Central memory CD8-positive, alpha-beta T cell (primary cell): Measurements from ENCODE around the gene TSBP1.
A peak's percentile ranks its signal among the peaks of the same experiment; 100 is the strongest.

Experiments used
- ATAC-seq: fragments of 150-1000 bp; cut with Tn5 transposase; replicated peaks from 2 replicates; pipeline ENCODE4 v1.10.0; 2022; ENCODE audit warnings: mild to moderate bottlenecking, moderate FRiP score, moderate number of reproducible peaks; ENCODE audit not compliant: poor library complexity, severe bottlenecking; ENCODE audit errors: extremely low read depth
- DNase-seq, 2 donors: peaks; one replicate each; pipeline ENCODE4 v3.0.0; 2021; ENCODE audit warnings: low spot score in 2 of 2
- H3K27ac Mint-ChIP-seq: one replicate; pipeline ENCODE4 v1.8.0; 2022; ENCODE audit warnings: low read depth, mild to moderate bottlenecking, moderate library complexity, mixed read lengths
- H3K27me3 Mint-ChIP-seq: one replicate; pipeline ENCODE4 v1.8.0; 2022; ENCODE audit warnings: mixed read lengths
- H3K36me3 Mint-ChIP-seq: one replicate; pipeline ENCODE4 v1.8.0; 2022; ENCODE audit warnings: mild to moderate bottlenecking, moderate library complexity, mixed read lengths; ENCODE audit not compliant: insufficient read depth
- H3K4me1 Mint-ChIP-seq: one replicate; pipeline ENCODE4 v1.8.0; 2022; ENCODE audit warnings: mixed read lengths
- H3K4me3 Mint-ChIP-seq: one replicate; pipeline ENCODE4 v1.8.0; 2022; ENCODE audit warnings: mild to moderate bottlenecking, moderate library complexity, mixed read lengths
- H3K9me3 Mint-ChIP-seq: one replicate; pipeline ENCODE4 v1.8.0; 2022; ENCODE audit warnings: mixed read lengths

TSBP1 gene

DNA sequence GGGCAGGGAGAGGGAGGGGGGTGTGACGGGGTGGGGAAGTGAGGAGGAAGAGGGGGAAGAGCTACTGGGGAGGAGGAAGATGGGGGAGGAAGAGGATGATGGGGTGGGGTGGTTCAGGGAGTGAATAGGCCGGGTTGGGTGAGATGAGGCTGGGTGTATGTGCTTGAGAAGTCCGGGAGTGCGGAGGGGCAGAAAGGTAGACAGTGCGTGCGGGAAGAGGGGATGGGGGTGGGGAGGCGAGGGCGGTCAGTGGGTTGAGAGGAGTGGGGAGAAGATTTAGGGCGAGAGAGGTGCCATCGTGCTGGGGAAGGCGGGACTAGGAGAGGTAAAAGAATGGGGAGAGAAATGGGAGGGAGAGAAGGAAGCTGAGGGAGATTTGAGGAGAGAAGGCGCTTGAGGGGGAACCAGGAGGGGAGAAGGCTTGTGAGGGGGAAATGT lies 116.9 kb downstream of the TSBP1 start:
- DNase-seq, result no peak
- Mint-ChIP-seq H3K27ac (no peak overlapping the region), H3K4me1 (peaks cover 14% of the 10 kb centered on the region), H3K4me3 (peak overlapping the region; percentile 48), H3K9me3 (no peaks in the 10 kb centered on the region), H3K27me3 (peaks cover 11% of the 10 kb centered on the region), H3K36me3 (no peaks in the 10 kb centered on the region)
- no peak for ATAC-seq

- Mint-ChIP-seq H3K9me3 (no peaks in the 10 kb centered on the region), H3K4me3 (no peak overlapping the region), H3K27ac (no peak overlapping the region), H3K27me3 (no peaks in the 10 kb centered on the region), H3K4me1 (peaks cover 14% of the 10 kb centered on the region), H3K36me3 (peaks cover 2% of the 10 kb centered on the region)
- DNase-seq, result no peak
- ATAC-seq, result no peak
These were observed 119.2 kb downstream of the TSBP1 start for GRCh38 chr6:32252331-32253009.

DNA sequence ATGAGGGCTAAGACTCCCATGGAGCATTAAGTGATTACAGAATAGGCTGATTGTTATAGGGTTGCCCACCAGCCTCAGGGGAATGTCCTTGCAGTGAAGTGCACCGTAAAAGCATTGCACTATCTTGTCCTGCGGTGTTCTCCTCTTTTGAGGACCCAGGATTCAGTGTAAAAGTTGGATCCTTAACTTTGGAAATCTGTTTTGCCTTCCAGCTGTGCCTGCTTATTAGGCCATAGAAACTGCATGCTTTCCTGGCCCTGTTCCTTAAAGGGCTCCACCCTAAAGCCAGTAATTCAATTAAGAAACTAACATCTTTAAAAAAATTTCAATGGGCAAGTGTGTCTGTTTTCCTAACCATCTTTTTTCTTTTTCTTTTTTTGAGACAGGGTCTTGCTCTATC lies 122.4 kb downstream of the TSBP1 start:
- ATAC-seq (no peak), DNase-seq (no peak)
- H3K9me3 Mint-ChIP-seq, result no peaks in the 10 kb centered on the region
- H3K27ac Mint-ChIP-seq, result no peak overlapping the region
- peaks cover 16% of the 10 kb centered on the region for H3K4me1 Mint-ChIP-seq
- no peak overlapping the region for H3K4me3 Mint-ChIP-seq
- H3K36me3 Mint-ChIP-seq, result peaks cover 2% of the 10 kb centered on the region
- H3K27me3 Mint-ChIP-seq, result no peaks in the 10 kb centered on the region

- Mint-ChIP-seq H3K9me3 (no peaks in the 10 kb centered on the region), H3K4me3 (no peak overlapping the region), H3K36me3 (peaks cover 2% of the 10 kb centered on the region), H3K27me3 (no peaks in the 10 kb centered on the region), H3K27ac (no peak overlapping the region), H3K4me1 (peaks cover 10% of the 10 kb centered on the region)
- DNase-seq (no peak), ATAC-seq (no peak)
These were observed 124.3 kb downstream of the TSBP1 start for GRCh38 chr6:32247401-32247800.

GRCh38 chr6:32244946-32245398 lies 126.7 kb downstream of the TSBP1 start:
- Mint-ChIP-seq H3K9me3 (no peaks in the 10 kb centered on the region), H3K4me1 (peaks cover 9% of the 10 kb centered on the region), H3K27me3 (no peaks in the 10 kb centered on the region), H3K27ac (no peak overlapping the region), H3K4me3 (peak overlapping the region; percentile 54), H3K36me3 (peaks cover 2% of the 10 kb centered on the region)
- peak; percentile 52 to 62 for DNase-seq
- peak; percentile 49 for ATAC-seq

DNA sequence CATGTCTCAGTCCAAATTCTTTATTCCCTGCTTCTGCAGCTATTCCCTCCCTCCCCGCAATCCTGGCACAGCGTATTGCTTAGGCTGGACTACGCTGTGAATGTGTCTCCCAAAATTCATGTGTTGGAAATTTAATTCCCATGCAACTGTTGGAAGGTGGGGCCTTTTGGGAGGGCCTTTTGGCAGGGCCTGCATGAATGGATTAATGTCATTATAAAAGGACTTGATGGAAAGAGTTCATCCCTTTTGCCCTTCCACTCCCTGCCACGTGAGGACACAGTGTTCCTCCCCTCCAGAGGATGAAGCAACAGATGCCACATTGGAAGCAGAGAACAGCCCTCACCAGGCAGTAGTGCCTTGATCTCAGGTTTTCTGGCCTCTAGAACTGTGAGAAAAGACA lies 127.4 kb downstream of the TSBP1 start:
- DNase-seq (no peak), ATAC-seq (no peak)
- H3K4me3 Mint-ChIP-seq, result no peak overlapping the region

More for the DNA sequence above, 127.4 kb downstream of the TSBP1 start:
- no peaks in the 10 kb centered on the region for H3K9me3 Mint-ChIP-seq
- no peaks in the 10 kb centered on the region for H3K27me3 Mint-ChIP-seq
- no peak overlapping the region for H3K27ac Mint-ChIP-seq
- H3K36me3 Mint-ChIP-seq, result peaks cover 2% of the 10 kb centered on the region
- peaks cover 9% of the 10 kb centered on the region for H3K4me1 Mint-ChIP-seq
